Measurements from ENCODE around the gene PLRG1.

DNA sequence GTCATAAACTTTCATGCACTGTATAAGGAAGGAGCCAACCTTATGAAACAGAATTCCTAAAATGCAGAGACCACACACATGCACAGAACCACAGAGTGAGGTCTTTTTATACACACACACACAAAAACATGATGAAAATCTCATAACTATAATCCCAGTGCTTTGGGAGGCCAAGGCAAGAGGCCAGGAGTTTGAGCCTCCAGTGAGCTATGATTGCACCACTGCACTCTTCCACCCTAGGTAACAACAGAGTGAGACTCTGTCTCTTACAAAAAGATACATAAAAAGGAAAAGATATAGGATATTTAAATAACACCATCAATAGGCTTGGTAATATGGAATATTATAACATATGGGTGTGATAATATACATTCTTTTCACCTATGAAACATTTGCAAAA, 29.7 kb upstream of the PLRG1 start:
- TF ChIP-seq, protein P1, sequence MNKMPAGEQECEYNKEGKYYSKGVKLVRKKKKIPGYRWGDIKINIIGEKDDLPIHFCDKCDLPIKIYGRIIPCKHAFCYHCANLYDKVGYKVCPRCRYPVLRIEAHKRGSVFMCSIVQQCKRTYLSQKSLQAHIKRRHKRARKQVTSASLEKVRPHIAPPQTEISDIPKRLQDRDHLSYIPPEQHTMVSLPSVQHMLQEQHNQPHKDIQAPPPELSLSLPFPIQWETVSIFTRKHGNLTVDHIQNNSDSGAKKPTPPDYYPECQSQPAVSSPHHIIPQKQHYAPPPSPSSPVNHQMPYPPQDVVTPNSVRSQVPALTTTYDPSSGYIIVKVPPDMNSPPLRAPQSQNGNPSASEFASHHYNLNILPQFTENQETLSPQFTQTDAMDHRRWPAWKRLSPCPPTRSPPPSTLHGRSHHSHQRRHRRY (tag by site-specific recombination; IDR thresholded peaks at IDR 0.05) = no peak
- TF ChIP-seq, protein P2, sequence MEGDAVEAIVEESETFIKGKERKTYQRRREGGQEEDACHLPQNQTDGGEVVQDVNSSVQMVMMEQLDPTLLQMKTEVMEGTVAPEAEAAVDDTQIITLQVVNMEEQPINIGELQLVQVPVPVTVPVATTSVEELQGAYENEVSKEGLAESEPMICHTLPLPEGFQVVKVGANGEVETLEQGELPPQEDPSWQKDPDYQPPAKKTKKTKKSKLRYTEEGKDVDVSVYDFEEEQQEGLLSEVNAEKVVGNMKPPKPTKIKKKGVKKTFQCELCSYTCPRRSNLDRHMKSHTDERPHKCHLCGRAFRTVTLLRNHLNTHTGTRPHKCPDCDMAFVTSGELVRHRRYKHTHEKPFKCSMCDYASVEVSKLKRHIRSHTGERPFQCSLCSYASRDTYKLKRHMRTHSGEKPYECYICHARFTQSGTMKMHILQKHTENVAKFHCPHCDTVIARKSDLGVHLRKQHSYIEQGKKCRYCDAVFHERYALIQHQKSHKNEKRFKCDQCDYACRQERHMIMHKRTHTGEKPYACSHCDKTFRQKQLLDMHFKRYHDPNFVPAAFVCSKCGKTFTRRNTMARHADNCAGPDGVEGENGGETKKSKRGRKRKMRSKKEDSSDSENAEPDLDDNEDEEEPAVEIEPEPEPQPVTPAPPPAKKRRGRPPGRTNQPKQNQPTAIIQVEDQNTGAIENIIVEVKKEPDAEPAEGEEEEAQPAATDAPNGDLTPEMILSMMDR (tag by site-specific recombination; IDR thresholded peaks at IDR 0.05) = no peak
- TF ChIP-seq OSR2 (tag by site-specific recombination; IDR thresholded peaks at IDR 0.05) (no peak), ZNF560 (tag by site-specific recombination; IDR thresholded peaks at IDR 0.05; ENCODE audit: borderline replicate concordance) (no peak), ZNF792 (tag by site-specific recombination; IDR thresholded peaks at IDR 0.05) (no peak)
- TF ChIP-seq, protein P3, sequence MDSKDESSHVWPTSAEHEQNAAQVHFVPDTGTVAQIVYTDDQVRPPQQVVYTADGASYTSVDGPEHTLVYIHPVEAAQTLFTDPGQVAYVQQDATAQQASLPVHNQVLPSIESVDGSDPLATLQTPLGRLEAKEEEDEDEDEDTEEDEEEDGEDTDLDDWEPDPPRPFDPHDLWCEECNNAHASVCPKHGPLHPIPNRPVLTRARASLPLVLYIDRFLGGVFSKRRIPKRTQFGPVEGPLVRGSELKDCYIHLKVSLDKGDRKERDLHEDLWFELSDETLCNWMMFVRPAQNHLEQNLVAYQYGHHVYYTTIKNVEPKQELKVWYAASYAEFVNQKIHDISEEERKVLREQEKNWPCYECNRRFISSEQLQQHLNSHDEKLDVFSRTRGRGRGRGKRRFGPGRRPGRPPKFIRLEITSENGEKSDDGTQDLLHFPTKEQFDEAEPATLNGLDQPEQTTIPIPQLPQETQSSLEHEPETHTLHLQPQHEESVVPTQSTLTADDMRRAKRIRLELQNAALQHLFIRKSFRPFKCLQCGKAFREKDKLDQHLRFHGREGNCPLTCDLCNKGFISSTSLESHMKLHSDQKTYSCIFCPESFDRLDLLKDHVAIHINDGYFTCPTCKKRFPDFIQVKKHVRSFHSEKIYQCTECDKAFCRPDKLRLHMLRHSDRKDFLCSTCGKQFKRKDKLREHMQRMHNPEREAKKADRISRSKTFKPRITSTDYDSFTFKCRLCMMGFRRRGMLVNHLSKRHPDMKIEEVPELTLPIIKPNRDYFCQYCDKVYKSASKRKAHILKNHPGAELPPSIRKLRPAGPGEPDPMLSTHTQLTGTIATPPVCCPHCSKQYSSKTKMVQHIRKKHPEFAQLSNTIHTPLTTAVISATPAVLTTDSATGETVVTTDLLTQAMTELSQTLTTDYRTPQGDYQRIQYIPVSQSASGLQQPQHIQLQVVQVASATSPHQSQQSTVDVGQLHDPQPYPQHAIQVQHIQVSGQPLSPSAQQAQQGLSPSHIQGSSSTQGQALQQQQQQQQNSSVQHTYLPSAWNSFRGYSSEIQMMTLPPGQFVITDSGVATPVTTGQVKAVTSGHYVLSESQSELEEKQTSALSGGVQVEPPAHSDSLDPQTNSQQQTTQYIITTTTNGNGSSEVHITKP (tag by site-specific recombination; IDR thresholded peaks at IDR 0.05) = no peak
- TF ChIP-seq, protein P4, sequence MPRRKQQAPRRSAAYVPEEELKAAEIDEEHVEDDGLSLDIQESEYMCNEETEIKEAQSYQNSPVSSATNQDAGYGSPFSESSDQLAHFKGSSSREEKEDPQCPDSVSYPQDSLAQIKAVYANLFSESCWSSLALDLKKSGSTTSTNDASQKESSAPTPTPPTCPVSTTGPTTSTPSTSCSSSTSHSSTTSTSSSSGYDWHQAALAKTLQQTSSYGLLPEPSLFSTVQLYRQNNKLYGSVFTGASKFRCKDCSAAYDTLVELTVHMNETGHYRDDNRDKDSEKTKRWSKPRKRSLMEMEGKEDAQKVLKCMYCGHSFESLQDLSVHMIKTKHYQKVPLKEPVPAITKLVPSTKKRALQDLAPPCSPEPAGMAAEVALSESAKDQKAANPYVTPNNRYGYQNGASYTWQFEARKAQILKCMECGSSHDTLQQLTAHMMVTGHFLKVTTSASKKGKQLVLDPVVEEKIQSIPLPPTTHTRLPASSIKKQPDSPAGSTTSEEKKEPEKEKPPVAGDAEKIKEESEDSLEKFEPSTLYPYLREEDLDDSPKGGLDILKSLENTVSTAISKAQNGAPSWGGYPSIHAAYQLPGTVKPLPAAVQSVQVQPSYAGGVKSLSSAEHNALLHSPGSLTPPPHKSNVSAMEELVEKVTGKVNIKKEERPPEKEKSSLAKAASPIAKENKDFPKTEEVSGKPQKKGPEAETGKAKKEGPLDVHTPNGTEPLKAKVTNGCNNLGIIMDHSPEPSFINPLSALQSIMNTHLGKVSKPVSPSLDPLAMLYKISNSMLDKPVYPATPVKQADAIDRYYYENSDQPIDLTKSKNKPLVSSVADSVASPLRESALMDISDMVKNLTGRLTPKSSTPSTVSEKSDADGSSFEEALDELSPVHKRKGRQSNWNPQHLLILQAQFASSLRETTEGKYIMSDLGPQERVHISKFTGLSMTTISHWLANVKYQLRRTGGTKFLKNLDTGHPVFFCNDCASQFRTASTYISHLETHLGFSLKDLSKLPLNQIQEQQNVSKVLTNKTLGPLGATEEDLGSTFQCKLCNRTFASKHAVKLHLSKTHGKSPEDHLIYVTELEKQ (tag by site-specific recombination; IDR thresholded peaks at IDR 0.05; ENCODE audit: borderline replicate concordance) = no peak
